ENCODE data around the gene CDIP1. TPM values are rescaled to one million over a fixed set of nuclear protein-coding genes. Genes with fewer than 3 reads are reported as not detected.
"Not testable (repeated sequence)": the region's sequence is repeated elsewhere in the genome, so short reads cannot be mapped to it uniquely, and the experiment has no call there.

The CDIP1 gene
- total and polyA plus RNA-seq, 3 donors from 2014 or later = 32.0 to 34.7 (median 34.0) TPM

- no peak for TF ChIP-seq CTCF (IDR thresholded peaks at IDR 0.05)
- TF ChIP-seq POLR2A (IDR thresholded peaks at IDR 0.05) = no peak
- WGBS, 2 donors = 84 to 87% methylated on average over 9 to 13 of the region's 13 CpGs
- no peak for DNase-seq
- intact Hi-C loops (cut with DNase I; ENCODE audit: low total_unique reads) = no loop called here
- no peak overlapping the region for H3K27ac ChIP-seq
- H3K36me3 ChIP-seq (ENCODE audit: low read depth, missing control alignments) = no peaks in the 10 kb centered on the region
- H3K4me3 ChIP-seq = no peak overlapping the region
- no peaks in the 10 kb centered on the region for H3K27me3 ChIP-seq
- no peaks in the 10 kb centered on the region for H3K4me1 ChIP-seq
- no peaks in the 10 kb centered on the region for H3K9me3 ChIP-seq
Measured at GRCh38 chr16:4578961-4579530, 40.5 kb upstream of the CDIP1 start.

GRCh38 chr16:4576008-4576407 is 37.4 kb upstream of the CDIP1 start:
- Histone ChIP-seq H3K4me3 (no peak overlapping the region), H3K27ac (no peak overlapping the region), H3K36me3 (ENCODE audit: low read depth, missing control alignments) (no peaks in the 10 kb centered on the region), H3K27me3 (no peaks in the 10 kb centered on the region), H3K4me1 (no peaks in the 10 kb centered on the region), H3K9me3 (no peaks in the 10 kb centered on the region)
- DNase-seq = no peak
- 92 to 96% methylated on average over 15 of the region's 15 CpGs for WGBS, 2 donors
- TF ChIP-seq POLR2A (IDR thresholded peaks at IDR 0.05) (no peak), CTCF (IDR thresholded peaks at IDR 0.05) (no peak)
- intact Hi-C loops (cut with DNase I; ENCODE audit: low total_unique reads) = no loop called here

GRCh38 chr16:4574919-4575705 is 36.5 kb upstream of the CDIP1 start:
- H3K4me3 ChIP-seq = no peak overlapping the region
- H3K27ac ChIP-seq = no peak overlapping the region
- no peaks in the 10 kb centered on the region for H3K4me1 ChIP-seq
- no peaks in the 10 kb centered on the region for H3K36me3 ChIP-seq (ENCODE audit: low read depth, missing control alignments)
- TF ChIP-seq CTCF (IDR thresholded peaks at IDR 0.05) (no peak), POLR2A (IDR thresholded peaks at IDR 0.05) (no peak)
- DNase-seq = no peak
- no peaks in the 10 kb centered on the region for H3K9me3 ChIP-seq
- WGBS, 2 donors = 87 to 93% methylated on average over 6 to 11 of the region's 11 CpGs
- no peaks in the 10 kb centered on the region for H3K27me3 ChIP-seq
- intact Hi-C loops (cut with DNase I; ENCODE audit: low total_unique reads) = no loop called here

- H3K9me3 ChIP-seq; intact Hi-C loops (cut with DNase I; ENCODE audit: low total_unique reads); H3K36me3 ChIP-seq (ENCODE audit: low read depth, missing control alignments); H3K4me1 ChIP-seq; DNase-seq; H3K27ac ChIP-seq; H3K4me3 ChIP-seq; H3K27me3 ChIP-seq: not testable (repeated sequence)
- 75 to 81% methylated on average over 7 of the region's 7 CpGs for WGBS, 2 donors
Measured at GRCh38 chr16:4573926-4574325, 35.4 kb upstream of the CDIP1 start.

- H3K4me3 ChIP-seq = no peak overlapping the region
- no peaks in the 10 kb centered on the region for H3K9me3 ChIP-seq
- 58 to 63% methylated on average over 4 of the region's 4 CpGs for WGBS, 2 donors
- no peak for DNase-seq
- no peaks in the 10 kb centered on the region for H3K4me1 ChIP-seq
- no peak for TF ChIP-seq POLR2A (IDR thresholded peaks at IDR 0.05)
- TF ChIP-seq CTCF (IDR thresholded peaks at IDR 0.05) = no peak
- intact Hi-C loops (cut with DNase I; ENCODE audit: low total_unique reads) = no loop called here
- H3K27me3 ChIP-seq = no peaks in the 10 kb centered on the region
- H3K27ac ChIP-seq = no peak overlapping the region
- H3K36me3 ChIP-seq (ENCODE audit: low read depth, missing control alignments) = no peaks in the 10 kb centered on the region
Measured at GRCh38 chr16:4572715-4573114, 34.1 kb upstream of the CDIP1 start.
